GM12878 (cell line): ENCODE results near the gene KRTAP2-1.

Source experiments
- CEBPZ ChIP-seq: fragments of 150-350 bp; IDR thresholded peaks from 2 replicates; pipeline ENCODE4 v1.6.1; 2016; ENCODE audit warnings: low read depth, low read length
- CHD2 ChIP-seq: IDR thresholded peaks from 2 replicates; pipeline ENCODE4 v1.6.1; 2011; ENCODE audit warnings: low read depth, low read length, improper control_type of control experiment, borderline replicate concordance
- CTCF ChIP-seq, 3 experiments: IDR thresholded peaks in 2 of 3; conservative IDR thresholded peaks in 1 of 3; 2 replicates each; pipeline ENCODE4 v1.5.1; 2011; ENCODE audit warnings: low read depth in 3 of 3, low read length in 3 of 3, mild to moderate bottlenecking in 3 of 3, control low read depth in 2 of 3, moderate library complexity in 2 of 3, inconsistent platforms in 1 of 3, mixed read lengths in 1 of 3; ENCODE audit not compliant: control insufficient read depth in 2 of 3, insufficient read depth in 1 of 3; ENCODE audit errors: extremely low read depth in 1 of 3
- SMC3 ChIP-seq: IDR thresholded peaks from 2 replicates; pipeline ENCODE4 v1.6.1; 2011; ENCODE audit warnings: low read length, improper control_type of control experiment, borderline replicate concordance
- ZNF274 ChIP-seq: IDR thresholded peaks from one replicate; pipeline ENCODE4 v1.8.0; 2011; ENCODE audit not compliant: insufficient read length, insufficient read depth
- TF ChIP-seq, protein P1 (sequence below): IDR thresholded peaks from 2 replicates; pipeline ENCODE4 v1.6.1; 2011; ENCODE audit warnings: mild to moderate bottlenecking, low read depth, low read length, moderate library complexity; ENCODE audit not compliant: insufficient replicate concordance

DNA sequence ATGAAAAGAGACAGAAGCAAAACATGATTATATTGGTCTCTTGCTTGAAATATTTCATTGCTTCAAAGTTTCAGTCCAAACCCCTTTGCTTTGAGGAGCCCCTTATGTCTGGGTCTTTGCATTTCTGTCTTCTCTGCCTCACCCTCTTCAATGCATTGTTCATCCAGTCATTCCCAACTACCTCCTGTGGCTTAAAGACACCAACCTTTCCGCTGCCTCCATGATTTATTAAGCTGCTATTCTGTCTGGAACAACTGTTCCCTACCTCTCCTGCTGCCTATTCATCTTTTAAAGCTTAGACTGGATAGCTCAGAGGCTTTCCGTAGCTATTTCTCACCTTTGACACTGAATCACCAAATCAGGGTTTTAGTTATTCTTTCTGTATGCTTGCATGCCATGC lies 49.8 kb downstream of the KRTAP2-1 start:
- no peak for TF ChIP-seq ZNF274
- TF ChIP-seq CTCF (IDR thresholded peaks at IDR 0.05 in 2 of 3, conservative IDR thresholded peaks at IDR 0.05 in 1 of 3; ENCODE audit: control insufficient read depth in 2 of 3, extremely low read depth in 1 of 3, insufficient read depth in 1 of 3, low read depth in 3 of 3, low read length in 3 of 3) = no peak
- no peak for TF ChIP-seq CHD2
- no peak for TF ChIP-seq CEBPZ
- TF ChIP-seq SMC3 = no peak
- TF ChIP-seq, protein P1, sequence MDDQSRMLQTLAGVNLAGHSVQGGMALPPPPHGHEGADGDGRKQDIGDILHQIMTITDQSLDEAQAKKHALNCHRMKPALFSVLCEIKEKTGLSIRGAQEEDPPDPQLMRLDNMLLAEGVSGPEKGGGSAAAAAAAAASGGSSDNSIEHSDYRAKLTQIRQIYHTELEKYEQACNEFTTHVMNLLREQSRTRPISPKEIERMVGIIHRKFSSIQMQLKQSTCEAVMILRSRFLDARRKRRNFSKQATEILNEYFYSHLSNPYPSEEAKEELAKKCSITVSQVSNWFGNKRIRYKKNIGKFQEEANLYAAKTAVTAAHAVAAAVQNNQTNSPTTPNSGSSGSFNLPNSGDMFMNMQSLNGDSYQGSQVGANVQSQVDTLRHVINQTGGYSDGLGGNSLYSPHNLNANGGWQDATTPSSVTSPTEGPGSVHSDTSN = no peak
